Hepatocyte (in vitro differentiated cells): Measurements from ENCODE around the gene SDF2.

ENCODE experiments used
- CTCF ChIP-seq: fragments of 200-600 bp; sonication (generic); IDR thresholded peaks from 2 replicates; pipeline ENCODE4 v1.5.1; 2016; ENCODE audit warnings: antibody characterized with exemption, mild to moderate bottlenecking; ENCODE audit not compliant: poor library complexity
- EZH2phosphoT487 ChIP-seq: fragments of 200-600 bp; sonication (generic); IDR thresholded peaks from one replicate; pipeline ENCODE4 v1.6.1; 2018; ENCODE audit warnings: antibody characterized with exemption, mild to moderate bottlenecking, low read depth, moderate library complexity; ENCODE audit not compliant: unreplicated experiment, severe bottlenecking

DNA sequence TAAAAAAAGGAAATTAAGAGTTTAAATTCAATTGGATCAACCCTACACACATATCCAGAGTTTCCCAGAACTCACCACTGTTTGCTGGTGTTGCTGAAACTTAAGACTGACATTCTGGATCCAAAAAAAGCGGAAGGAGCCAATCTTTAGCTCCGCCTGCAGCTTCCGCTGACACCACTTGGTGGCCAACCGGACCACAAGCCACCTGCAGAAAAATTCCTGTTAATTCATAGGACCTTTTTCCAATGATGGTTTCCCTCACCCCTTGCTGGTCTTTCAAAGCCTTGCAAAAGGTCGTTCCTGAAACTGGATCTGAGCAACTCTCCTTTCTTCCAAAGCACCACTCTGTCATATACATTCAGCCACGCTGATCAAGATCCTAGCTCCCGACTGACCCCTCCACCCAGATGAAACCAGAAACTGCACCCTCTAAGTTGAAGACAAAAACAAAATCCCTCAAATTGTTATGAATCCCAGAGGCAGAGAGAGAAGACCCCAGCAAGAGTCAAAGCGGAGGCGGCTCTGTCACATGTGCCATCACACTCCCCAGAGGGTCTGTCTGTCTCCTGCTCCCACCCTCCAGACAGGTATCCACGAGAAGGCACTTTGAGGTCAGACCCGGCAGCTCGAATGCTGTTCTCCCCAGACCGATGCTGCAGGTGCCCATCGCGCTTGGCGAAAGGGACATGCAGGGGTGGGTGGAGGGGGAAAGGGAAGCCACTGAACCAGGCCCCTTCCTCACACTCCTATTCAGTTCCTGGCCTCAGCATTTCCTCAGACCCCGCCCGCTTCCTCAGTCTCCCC lies 17.5 kb downstream of the SDF2 start:
- no peak for TF ChIP-seq EZH2phosphoT487
- TF ChIP-seq CTCF: peak; percentile 39
